OCI-LY3 (cell line): ENCODE results near the gene C6orf15.

Experiments used
- H2AFZ ChIP-seq: fragments of 200-600, 300-600 bp; shearing (Covaris generic); 2 replicates; pipeline ENCODE4 v1.6.0; 2014; ENCODE audit warnings: antibody characterized with exemption, low read depth, low read length
- H3K27ac ChIP-seq: fragments of 200-600, 300-600 bp; sonication (generic); 2 replicates; pipeline ENCODE4 v1.5.1; 2014; ENCODE audit warnings: mild to moderate bottlenecking, low read length, moderate library complexity, mixed read lengths
- H3K27me3 ChIP-seq: fragments of 200-600, 300-600 bp; sonication (generic); 2 replicates; pipeline ENCODE4 v1.6.1; 2014; ENCODE audit warnings: low read depth, low read length, mixed read lengths
- H3K36me3 ChIP-seq: fragments of 200-600, 300-600 bp; sonication (generic); replicated peaks from 2 replicates; pipeline ENCODE3; 2014; ENCODE audit warnings: low read depth, low read length, mixed read lengths
- H3K4me1 ChIP-seq: fragments of 300-600, 200-600 bp; sonication (generic); 2 replicates; pipeline ENCODE4 v1.6.1; 2014; ENCODE audit warnings: low read length, mixed read lengths
- H3K4me2 ChIP-seq: fragments of 200-600, 300-600 bp; sonication (generic); 2 replicates; pipeline ENCODE4 v1.6.1; 2014; ENCODE audit warnings: low read length, mixed read lengths
- H3K4me3 ChIP-seq: fragments of 300-600, 200-600 bp; sonication (generic); 2 replicates; pipeline ENCODE4 v1.5.1; 2014; ENCODE audit warnings: antibody characterized with exemption, mild to moderate bottlenecking, low read length, moderate library complexity
- H3K79me2 ChIP-seq: fragments of 300-600, 200-600 bp; shearing (Covaris generic); 2 replicates; pipeline ENCODE4 v1.6.1; 2014; ENCODE audit warnings: mild to moderate bottlenecking, low read length, mixed read lengths
- H3K9ac ChIP-seq: fragments of 300-600, 200-600 bp; shearing (Covaris generic); 2 replicates; pipeline ENCODE4 v1.6.0; 2014; ENCODE audit warnings: mild to moderate bottlenecking, low read length, moderate library complexity
- H3K9me3 ChIP-seq: fragments of 200-600, 300-600 bp; shearing (Covaris generic); 2 replicates; pipeline ENCODE4 v1.6.1; 2014; ENCODE audit warnings: low read length, mixed read lengths; ENCODE audit not compliant: insufficient read depth
- H4K20me1 ChIP-seq: fragments of 200-600, 300-600 bp; sonication (generic); 2 replicates; pipeline ENCODE4 v1.6.1; 2016; ENCODE audit warnings: low read length, mixed read lengths; ENCODE audit not compliant: insufficient read depth
- CTCF ChIP-seq: fragments of 200-600, 300-600 bp; sonication (generic); IDR thresholded peaks from 2 replicates; pipeline ENCODE4 v1.5.1; 2014; ENCODE audit warnings: antibody characterized with exemption, low read length, low read depth
- EZH2phosphoT487 ChIP-seq: fragments of 200-600 bp; shearing (Covaris generic); IDR thresholded peaks from 2 replicates; pipeline ENCODE4 v1.6.1; 2018; ENCODE audit warnings: antibody characterized with exemption, mixed run types, low read depth

The C6orf15 gene

DNA sequence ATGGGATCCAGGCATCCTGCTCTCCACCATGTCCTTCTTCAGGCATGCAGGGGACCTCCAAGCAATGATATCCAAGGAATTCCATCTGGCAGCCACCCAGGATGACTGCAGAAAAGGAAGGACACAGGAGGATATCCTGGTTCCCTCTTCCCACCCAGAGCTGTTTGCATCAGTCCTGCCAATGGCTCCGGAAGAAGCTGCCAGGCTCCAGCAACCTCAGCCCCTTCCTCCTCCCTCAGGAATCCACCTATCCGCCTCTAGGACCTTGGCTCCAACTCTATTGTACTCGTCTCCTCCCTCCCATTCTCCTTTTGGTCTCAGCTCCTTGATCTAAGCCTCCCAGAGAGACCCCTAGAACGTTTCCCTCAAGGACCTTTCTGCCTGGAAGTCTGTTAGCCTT is 27.2 kb upstream of the C6orf15 start:
- H3K9ac ChIP-seq, result no peak overlapping the region
- peaks cover 6% of the 10 kb centered on the region for H3K4me1 ChIP-seq
- no peak overlapping the region for H3K4me2 ChIP-seq
- no peaks in the 10 kb centered on the region for H3K27me3 ChIP-seq
- no peaks in the 10 kb centered on the region for H3K79me2 ChIP-seq
- no peak overlapping the region for H3K27ac ChIP-seq
- H2AFZ ChIP-seq, result no peak overlapping the region
- H4K20me1 ChIP-seq, result no peaks in the 10 kb centered on the region
- no peak overlapping the region for H3K4me3 ChIP-seq
- TF ChIP-seq EZH2phosphoT487 (no peak), CTCF (no peak)
- H3K9me3 ChIP-seq, result no peaks in the 10 kb centered on the region
- H3K36me3 ChIP-seq, result no peaks in the 10 kb centered on the region

GRCh38 chr6:31138982-31139381 is 26.6 kb upstream of the C6orf15 start, which contains the start of gene PSORS1C2:
Gene PSORS1C2 (minus strand): TSS chr6:31139066. CDS start chr6:31139026, 40 bp downstream.
- Histone ChIP-seq H3K9me3 (no peaks in the 10 kb centered on the region), H3K4me3 (peak within 1 kb of the TSS; percentile 75), H3K36me3 (no peaks in the 10 kb centered on the region), H3K9ac (peak within 1 kb of the TSS; percentile 78), H3K4me1 (peaks cover 6% of the 10 kb centered on the region), H4K20me1 (no peaks in the 10 kb centered on the region), H2AFZ (peak within 1 kb of the TSS; percentile 76; the same call in 1 of the 2 replicates), H3K4me2 (peak within 1 kb of the TSS; percentile 98), H3K27ac (no peak within 1 kb of the TSS), H3K27me3 (no peaks in the 10 kb centered on the region), H3K79me2 (no peaks in the 10 kb centered on the region)
- TF ChIP-seq CTCF (no peak), EZH2phosphoT487 (no peak)

GRCh38 chr6:31135710-31136109 is 23.3 kb upstream of the C6orf15 start:
- Histone ChIP-seq H4K20me1 (no peaks in the 10 kb centered on the region), H3K4me3 (no peak overlapping the region), H3K27me3 (no peaks in the 10 kb centered on the region), H3K79me2 (no peaks in the 10 kb centered on the region), H3K27ac (no peak overlapping the region), H2AFZ (no peak overlapping the region), H3K4me1 (peaks cover 6% of the 10 kb centered on the region), H3K4me2 (no peak overlapping the region), H3K9me3 (no peaks in the 10 kb centered on the region), H3K36me3 (no peaks in the 10 kb centered on the region), H3K9ac (no peak overlapping the region)
- TF ChIP-seq CTCF (no peak), EZH2phosphoT487 (no peak)

- H3K4me2 ChIP-seq, result no peak overlapping the region
- H3K27ac ChIP-seq, result no peak overlapping the region
- H3K36me3 ChIP-seq, result no peaks in the 10 kb centered on the region
- no peaks in the 10 kb centered on the region for H3K27me3 ChIP-seq
- H3K4me1 ChIP-seq, result peaks cover 11% of the 10 kb centered on the region
- no peak overlapping the region for H3K4me3 ChIP-seq
- no peaks in the 10 kb centered on the region for H3K9me3 ChIP-seq
- H3K79me2 ChIP-seq, result no peaks in the 10 kb centered on the region
- H2AFZ ChIP-seq, result no peak overlapping the region
- TF ChIP-seq EZH2phosphoT487 (no peak), CTCF (no peak)
- H3K9ac ChIP-seq, result no peak overlapping the region
- H4K20me1 ChIP-seq, result no peaks in the 10 kb centered on the region
These were observed 20.4 kb upstream of the C6orf15 start for GRCh38 chr6:31132806-31133205.
